AG09319 (cell line): ENCODE results near the gene PPDPF.

ENCODE experiments used
- DNase-seq: peaks from one replicate; pipeline ENCODE4 v3.0.0-alpha.2; 2010; ENCODE audit warnings: low read depth; ENCODE audit errors: extremely low read depth
- TF ChIP-seq, protein P1 (sequence below): IDR thresholded peaks from 2 replicates; pipeline ENCODE4 v1.5.1; 2011; ENCODE audit warnings: low read depth, mild to moderate bottlenecking, inconsistent platforms, low read length, moderate library complexity

The PPDPF gene

DNA sequence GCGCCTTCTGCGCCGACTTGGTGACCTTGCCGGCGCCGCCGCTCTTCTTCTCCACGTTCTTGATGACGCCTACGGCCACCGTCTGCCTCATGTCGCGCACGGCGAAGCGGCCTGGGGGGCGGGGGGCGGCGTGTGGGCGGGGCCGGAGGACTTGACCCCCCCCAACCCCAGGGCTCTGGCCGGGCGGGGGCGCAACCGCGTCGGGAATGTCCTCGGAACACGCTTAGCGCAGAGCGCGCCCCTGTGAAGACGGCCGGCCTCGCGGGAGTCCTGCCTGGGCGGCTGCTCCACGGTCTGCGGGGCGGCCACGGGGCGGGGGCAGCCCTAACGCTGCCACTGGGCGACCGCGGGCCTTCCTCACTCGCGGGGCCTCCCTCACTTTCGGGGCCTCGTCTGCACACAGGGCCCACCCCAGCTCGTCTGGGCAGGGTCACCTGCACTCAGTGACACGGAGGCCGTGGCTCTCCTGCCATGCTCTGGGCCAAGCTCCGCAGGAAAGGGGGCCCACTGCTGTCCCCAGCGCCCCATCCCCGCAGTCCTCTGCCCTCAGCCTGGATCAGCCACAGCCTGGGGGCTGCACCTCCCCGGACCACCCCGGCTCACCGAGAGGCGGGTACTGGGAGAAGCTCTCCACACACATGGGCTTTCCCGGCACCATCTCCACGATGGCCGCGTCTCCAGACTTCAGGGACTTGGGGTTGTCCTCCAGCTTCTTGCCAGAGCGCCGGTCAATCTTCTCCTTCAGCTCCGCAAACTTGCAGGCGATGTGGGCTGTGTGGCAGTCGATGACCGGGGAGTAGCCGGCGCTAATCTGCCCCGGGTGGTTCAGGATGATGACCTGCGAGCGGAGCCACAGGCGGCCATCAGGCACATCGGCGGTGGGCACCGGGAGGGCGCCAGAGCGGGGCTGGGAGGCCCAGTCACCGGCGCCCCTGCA, 32.0 kb upstream of the PPDPF start:
- TF ChIP-seq, protein P1, sequence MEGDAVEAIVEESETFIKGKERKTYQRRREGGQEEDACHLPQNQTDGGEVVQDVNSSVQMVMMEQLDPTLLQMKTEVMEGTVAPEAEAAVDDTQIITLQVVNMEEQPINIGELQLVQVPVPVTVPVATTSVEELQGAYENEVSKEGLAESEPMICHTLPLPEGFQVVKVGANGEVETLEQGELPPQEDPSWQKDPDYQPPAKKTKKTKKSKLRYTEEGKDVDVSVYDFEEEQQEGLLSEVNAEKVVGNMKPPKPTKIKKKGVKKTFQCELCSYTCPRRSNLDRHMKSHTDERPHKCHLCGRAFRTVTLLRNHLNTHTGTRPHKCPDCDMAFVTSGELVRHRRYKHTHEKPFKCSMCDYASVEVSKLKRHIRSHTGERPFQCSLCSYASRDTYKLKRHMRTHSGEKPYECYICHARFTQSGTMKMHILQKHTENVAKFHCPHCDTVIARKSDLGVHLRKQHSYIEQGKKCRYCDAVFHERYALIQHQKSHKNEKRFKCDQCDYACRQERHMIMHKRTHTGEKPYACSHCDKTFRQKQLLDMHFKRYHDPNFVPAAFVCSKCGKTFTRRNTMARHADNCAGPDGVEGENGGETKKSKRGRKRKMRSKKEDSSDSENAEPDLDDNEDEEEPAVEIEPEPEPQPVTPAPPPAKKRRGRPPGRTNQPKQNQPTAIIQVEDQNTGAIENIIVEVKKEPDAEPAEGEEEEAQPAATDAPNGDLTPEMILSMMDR: no peak
- no peak for DNase-seq

DNA sequence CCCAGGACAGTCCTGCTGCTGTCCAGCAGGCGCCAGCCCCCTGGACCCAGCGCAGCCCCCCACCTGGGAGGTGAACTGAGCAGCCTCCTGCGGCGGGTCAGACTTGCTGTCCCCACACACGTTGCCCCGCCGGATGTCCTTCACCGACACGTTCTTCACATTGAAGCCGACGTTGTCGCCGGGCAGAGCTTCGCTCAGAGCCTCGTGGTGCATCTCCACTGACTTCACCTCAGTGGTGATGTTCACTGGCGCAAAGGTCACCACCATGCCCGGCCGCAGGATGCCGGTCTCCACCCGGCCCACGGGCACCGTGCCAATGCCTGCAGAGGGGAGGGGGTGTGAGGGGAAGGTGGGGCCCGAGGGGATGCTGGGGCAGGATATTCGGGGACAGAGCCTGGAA, 30.1 kb upstream of the PPDPF start:
- TF ChIP-seq, protein P1: no peak
- DNase-seq: no peak

DNA sequence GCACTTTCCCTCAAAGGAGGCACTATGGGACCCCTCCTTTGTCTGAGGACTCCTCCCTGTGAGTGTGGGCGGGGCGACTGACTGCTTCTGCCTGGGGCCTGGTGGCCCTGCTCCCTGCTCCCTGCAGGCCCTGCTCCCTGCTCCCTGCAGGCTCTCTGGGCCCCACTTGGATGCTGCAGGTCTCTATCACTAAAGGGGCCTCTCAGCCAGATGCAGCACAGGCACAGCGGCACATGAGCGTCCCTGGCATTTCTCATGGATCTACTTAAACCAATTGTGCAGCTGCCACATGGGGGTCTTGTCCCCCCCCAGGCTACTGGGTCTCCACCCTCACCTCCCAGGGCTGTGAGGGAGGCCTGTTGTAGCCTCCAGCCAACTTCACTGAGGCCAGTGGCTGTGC, 29.5 kb upstream of the PPDPF start:
- no peak for DNase-seq
- TF ChIP-seq, protein P1: no peak

DNA sequence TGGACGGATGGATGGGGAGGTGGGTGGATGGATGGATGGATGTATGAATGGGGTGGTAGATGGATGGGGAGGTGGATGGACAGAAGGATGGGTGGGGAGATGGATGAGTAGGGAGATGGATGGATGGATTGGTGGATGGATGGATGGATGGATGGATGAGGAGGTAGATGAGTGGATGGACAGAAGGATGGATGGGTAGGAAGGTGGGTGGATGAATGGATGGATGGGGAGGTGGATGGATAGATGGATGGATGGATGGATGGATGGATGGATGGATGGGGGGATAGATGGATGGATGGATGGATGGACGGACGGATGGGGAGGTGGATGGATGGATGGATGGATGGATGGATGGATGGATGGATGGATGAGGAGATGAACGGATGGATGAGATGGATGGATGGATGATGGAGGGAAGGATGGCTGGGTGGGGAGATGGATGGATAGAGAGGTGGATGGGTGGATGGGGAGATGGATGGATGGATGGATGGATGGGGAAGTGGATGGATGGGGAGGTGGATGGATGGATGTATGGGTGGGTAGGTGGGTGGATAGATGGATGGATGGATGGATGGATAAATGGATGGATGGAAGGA, 28.8 kb upstream of the PPDPF start:
- DNase-seq: no peak
- TF ChIP-seq, protein P1: no peak

DNA sequence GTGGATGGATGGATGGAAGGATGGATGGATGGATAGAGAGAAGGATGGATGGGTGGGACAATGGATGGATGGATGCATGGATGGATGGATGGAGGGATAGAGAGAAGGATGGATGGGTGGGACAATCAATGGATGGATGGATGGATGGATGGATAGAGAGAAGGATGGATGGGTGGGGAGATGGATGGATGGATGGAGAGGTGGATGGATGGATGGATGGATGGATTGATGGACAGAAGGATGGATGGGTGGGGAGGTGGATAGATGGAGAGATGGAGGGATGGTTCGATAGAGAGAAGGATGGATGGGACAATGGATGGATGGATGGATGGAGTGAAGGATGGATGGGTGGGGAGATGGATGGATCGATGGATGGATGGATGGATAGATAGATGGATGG, 28.0 kb upstream of the PPDPF start:
- TF ChIP-seq, protein P1: no peak
- DNase-seq: no peak

DNA sequence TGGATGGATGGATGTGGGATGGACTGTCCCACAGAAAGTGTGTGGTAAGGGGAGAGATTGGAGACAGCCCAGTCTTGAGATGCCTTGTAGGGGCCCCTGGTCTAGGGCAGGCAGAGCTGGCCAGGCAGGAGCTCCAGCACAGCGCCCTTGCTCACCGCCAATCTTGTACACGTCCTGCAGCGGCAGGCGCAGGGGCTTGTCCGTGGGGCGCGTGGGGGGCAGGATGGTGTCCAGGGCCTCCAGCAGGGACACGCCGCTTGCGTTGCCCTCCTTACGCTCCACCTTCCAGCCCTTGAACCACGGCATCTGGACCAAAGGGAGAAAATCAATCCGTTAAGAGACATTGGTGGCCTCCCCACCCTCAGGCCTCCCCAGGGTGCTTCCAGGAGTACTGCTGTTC, 27.6 kb upstream of the PPDPF start:
- TF ChIP-seq, protein P1: no peak
- no peak for DNase-seq

DNA sequence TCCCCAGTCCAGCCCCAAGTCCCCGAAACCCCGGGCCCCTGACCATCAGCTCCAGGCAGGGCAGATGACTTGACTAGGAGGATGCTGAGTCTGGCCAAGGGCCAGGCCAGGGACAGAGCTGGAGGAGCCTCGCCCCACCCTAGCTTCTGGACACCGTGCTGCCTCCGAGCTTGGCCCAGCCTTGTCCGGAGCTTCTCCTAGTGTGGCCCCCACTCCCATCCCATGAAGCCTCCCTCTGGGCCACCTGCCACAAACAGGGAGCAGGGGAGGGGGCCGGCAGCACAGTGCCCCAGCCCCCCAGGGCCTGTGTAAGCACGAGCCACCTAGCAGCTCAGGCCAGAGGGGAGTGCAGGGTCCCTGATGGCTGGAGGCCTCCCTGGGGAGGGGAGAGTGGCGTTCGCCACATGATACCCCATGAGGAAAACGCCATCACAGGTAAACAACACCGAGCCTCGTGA, 27.0 kb upstream of the PPDPF start:
- DNase-seq: no peak
- TF ChIP-seq, protein P1: no peak
